ENCODE data around the gene PAM16.
A peak's percentile ranks its signal among the peaks of the same experiment; 100 is the strongest.

Gene PAM16

DNA sequence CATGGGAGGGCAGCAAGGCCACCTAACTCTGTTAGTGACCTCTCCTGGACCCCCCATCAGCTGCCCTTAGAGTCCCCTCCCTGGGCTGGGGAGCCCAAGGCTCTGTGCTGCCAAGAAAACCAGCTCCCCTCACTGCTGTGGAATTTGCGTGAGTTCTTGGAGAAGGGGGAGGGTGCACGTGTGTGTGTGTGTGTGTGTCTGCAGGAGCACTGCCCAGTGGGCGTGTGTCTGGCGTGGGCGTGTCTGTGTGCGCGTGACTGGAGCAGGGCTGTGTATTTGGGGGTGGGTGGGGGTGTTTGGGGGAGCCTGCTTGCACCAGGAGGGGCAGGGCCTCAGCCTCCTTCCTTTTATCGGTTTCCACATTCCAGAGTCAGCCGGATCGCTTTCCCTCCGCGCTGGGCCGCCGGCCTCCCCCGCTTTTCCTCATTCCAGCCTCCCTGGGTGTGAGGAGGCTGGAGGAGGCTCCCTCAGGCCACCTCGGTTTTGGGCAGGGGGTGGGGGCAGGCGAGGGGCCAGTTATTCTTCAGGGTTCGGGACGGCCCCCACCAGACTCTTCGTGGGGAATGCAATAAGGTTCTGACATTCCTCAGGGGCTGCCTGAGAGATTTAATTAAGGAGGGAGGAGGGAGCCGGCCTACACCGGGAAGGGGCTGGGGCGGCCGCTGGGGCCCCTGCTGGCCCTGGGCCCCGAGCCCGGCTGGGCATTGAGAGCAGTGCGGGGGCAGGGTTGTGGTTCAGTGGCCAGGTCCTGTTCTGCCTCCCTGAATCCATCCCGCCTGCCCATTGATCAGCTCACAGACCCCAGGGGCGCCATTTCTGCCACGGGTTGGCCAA lies 23.0 kb upstream of the PAM16 start:
- ChIA-PET POLR2A (no interaction called here), CTCF (interaction anchor here (1.3 to 2.6 kb wide), 3 partner anchors 15 to 120 kb away, joined by 5 to 14 read pairs (median 7); no protein-coding TSS in a partner anchor)
- TF ChIP-seq, protein P1, sequence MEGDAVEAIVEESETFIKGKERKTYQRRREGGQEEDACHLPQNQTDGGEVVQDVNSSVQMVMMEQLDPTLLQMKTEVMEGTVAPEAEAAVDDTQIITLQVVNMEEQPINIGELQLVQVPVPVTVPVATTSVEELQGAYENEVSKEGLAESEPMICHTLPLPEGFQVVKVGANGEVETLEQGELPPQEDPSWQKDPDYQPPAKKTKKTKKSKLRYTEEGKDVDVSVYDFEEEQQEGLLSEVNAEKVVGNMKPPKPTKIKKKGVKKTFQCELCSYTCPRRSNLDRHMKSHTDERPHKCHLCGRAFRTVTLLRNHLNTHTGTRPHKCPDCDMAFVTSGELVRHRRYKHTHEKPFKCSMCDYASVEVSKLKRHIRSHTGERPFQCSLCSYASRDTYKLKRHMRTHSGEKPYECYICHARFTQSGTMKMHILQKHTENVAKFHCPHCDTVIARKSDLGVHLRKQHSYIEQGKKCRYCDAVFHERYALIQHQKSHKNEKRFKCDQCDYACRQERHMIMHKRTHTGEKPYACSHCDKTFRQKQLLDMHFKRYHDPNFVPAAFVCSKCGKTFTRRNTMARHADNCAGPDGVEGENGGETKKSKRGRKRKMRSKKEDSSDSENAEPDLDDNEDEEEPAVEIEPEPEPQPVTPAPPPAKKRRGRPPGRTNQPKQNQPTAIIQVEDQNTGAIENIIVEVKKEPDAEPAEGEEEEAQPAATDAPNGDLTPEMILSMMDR (IDR thresholded peaks at IDR 0.05; ENCODE audit: control extremely low read depth, extremely low read depth, low read depth, missing control alignments), result no peak
- DNase-seq (ENCODE audit: extremely low spot score), result no peak

GRCh38 chr16:4373356-4373908 lies 22.3 kb upstream of the PAM16 start:
- CTCF ChIA-PET, result interaction anchor here (1.3 to 2.1 kb wide), 2 partner anchors 29 to 120 kb away, joined by 6 to 7 read pairs; no protein-coding TSS in a partner anchor
- TF ChIP-seq, protein P1 (IDR thresholded peaks at IDR 0.05; ENCODE audit: control extremely low read depth, extremely low read depth, low read depth, missing control alignments), result no peak
- POLR2A ChIA-PET, result no interaction called here
- DNase-seq (ENCODE audit: extremely low spot score), result no peak

DNA sequence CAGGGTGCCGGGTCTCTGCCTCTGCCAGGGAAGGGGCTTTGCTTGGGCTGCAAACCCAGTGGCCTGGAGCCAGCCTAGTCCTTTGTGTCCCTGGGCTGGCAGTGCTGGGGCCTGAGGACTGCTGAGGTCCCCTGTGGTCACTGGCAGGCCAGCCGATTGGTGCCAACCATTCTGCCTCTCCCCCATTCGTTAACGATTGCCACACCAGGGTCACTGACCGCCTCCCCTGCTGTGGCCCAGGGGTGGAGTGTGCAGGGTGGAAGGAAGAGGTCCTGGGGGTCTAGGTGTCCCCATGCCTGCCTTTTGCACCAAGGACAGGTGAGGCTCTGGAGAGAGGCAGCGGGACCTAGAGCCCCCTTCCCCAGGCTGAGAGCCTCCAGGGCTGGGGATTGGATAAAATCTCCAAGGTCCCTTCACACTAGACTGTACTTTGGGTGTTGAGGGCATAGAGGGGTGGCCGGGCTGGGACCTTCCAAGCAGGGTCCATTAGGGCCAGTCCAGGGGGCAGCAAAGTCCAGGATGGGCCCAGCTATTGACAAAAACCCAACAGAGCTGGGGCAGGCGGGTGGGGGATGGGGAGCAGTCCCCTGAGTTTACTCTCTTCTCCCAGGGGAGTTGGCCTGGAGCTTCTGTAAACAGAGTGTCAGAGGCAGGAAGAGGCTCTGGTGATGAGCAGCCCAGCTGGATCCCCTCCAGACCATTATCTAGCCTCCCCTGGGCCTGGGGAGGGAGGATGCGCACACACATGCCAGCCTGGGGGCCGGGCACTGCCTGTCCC lies 21.6 kb upstream of the PAM16 start:
- ChIA-PET CTCF (interaction anchor here (1.3 kb wide), 1 partner anchor 30 kb away, joined by 6 read pairs; no protein-coding TSS in a partner anchor), POLR2A (no interaction called here)
- DNase-seq (ENCODE audit: extremely low spot score), result no peak

GRCh38 chr16:4372001-4372577 lies 21.0 kb upstream of the PAM16 start:
- no peak for DNase-seq (ENCODE audit: extremely low spot score)
- CTCF ChIA-PET, result interaction anchor here (1.3 kb wide), 1 partner anchor 30 kb away, joined by 6 read pairs; no protein-coding TSS in a partner anchor
- TF ChIP-seq, protein P1 (IDR thresholded peaks at IDR 0.05; ENCODE audit: control extremely low read depth, extremely low read depth, low read depth, missing control alignments), result no peak
- POLR2A ChIA-PET, result no interaction called here

More for the DNA sequence above, 21.6 kb upstream of the PAM16 start:
- TF ChIP-seq, protein P1 (IDR thresholded peaks at IDR 0.05; ENCODE audit: control extremely low read depth, extremely low read depth, low read depth, missing control alignments), result no peak

GRCh38 chr16:4371357-4372000 lies 20.4 kb upstream of the PAM16 start, which contains the start of gene VASN:
Gene VASN (plus strand): TSS chr16:4371848. CDS start chr16:4380878, 9,030 bp downstream.
- DNase-seq (ENCODE audit: extremely low spot score), result peak; percentile 91
- POLR2A ChIA-PET, result no interaction called here
- CTCF ChIA-PET, result interaction anchor here (1.2 to 2.6 kb wide), 2 partner anchors 32 to 118 kb away, joined by 3 to 16 read pairs; no protein-coding TSS in a partner anchor
- TF ChIP-seq, protein P1 (IDR thresholded peaks at IDR 0.05; ENCODE audit: control extremely low read depth, extremely low read depth, low read depth, missing control alignments), result no peak
